ENCODE measurements around the gene LTF.
"Not testable (repeated sequence)": the region's sequence is repeated elsewhere in the genome, so short reads cannot be mapped to it uniquely, and the experiment has no call there.

Gene LTF

DNA sequence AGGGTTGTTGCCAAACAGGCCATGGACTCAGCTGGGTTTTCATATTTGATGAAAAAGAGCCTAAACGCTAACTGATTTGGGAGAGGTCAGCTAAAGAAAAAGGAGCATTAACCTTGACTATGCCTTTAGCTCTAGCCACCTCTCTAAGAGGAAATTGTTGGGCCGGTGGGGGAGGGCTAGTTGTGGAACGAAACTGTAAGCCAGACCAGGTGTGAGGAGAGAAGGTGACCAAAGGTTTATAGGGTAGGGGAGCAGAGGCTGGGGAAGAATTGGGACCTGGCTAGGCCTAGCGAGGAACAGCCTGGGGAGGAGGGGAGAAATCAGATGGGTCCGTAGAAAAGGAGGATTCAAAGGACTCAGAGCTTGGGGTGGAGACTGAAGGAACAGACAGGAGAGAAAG lies 73.2 kb downstream of the LTF start:
- H3K9ac ChIP-seq (ENCODE audit: low read depth, low read length); H3K4me1 ChIP-seq (ENCODE audit: control insufficient read depth, insufficient read depth, low read length); H3K4me3 ChIP-seq (ENCODE audit: low read depth, low read length); H3K9me3 ChIP-seq (ENCODE audit: control insufficient read depth, insufficient read depth, low read length); H3K36me3 ChIP-seq (ENCODE audit: control insufficient read depth, insufficient read depth, low read length); H3K27me3 ChIP-seq (ENCODE audit: control insufficient read depth, insufficient read depth, low read length): not testable (repeated sequence)

GRCh38 chr3:46389306-46389705 lies 75.4 kb downstream of the LTF start:
- no peak overlapping the region for H3K9ac ChIP-seq (ENCODE audit: low read depth, low read length)
- H3K36me3 ChIP-seq (ENCODE audit: control insufficient read depth, insufficient read depth, low read length) = no peaks in the 10 kb centered on the region
- no peaks in the 10 kb centered on the region for H3K27me3 ChIP-seq (ENCODE audit: control insufficient read depth, insufficient read depth, low read length)
- no peak overlapping the region for H3K4me3 ChIP-seq (ENCODE audit: low read depth, low read length)
- peaks cover 5% of the 10 kb centered on the region for H3K4me1 ChIP-seq (ENCODE audit: control insufficient read depth, insufficient read depth, low read length)
- H3K9me3 ChIP-seq (ENCODE audit: control insufficient read depth, insufficient read depth, low read length) = no peaks in the 10 kb centered on the region

- H3K36me3 ChIP-seq (ENCODE audit: control insufficient read depth, insufficient read depth, low read length); H3K9ac ChIP-seq (ENCODE audit: low read depth, low read length); H3K9me3 ChIP-seq (ENCODE audit: control insufficient read depth, insufficient read depth, low read length); H3K4me1 ChIP-seq (ENCODE audit: control insufficient read depth, insufficient read depth, low read length); H3K27me3 ChIP-seq (ENCODE audit: control insufficient read depth, insufficient read depth, low read length); H3K4me3 ChIP-seq (ENCODE audit: low read depth, low read length): not testable (repeated sequence)
These were observed 75.9 kb downstream of the LTF start for GRCh38 chr3:46388847-46389246.

DNA sequence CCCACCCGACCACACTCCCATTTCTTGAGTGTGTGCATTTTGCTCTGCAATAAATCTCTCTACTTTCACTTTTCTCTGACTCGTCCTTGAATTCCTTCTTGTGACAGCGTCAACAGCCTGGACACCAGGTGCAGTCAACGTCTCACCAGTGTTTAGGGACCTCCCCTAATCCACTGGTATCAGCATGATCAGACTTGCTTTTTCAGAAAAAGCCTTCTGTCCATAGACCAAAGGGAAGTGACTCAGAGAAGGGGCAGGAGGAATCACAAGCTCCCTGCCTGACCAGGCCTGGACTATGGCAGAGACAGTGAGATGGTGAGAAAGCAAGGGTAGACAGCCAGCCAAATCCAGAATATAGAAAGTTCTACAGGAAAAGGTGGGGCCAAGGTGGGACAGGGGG lies 78.5 kb downstream of the LTF start:
- no peak overlapping the region for H3K4me3 ChIP-seq (ENCODE audit: low read depth, low read length)
- no peak overlapping the region for H3K9ac ChIP-seq (ENCODE audit: low read depth, low read length)
- H3K36me3 ChIP-seq (ENCODE audit: control insufficient read depth, insufficient read depth, low read length) = no peaks in the 10 kb centered on the region
- no peaks in the 10 kb centered on the region for H3K9me3 ChIP-seq (ENCODE audit: control insufficient read depth, insufficient read depth, low read length)
- H3K4me1 ChIP-seq (ENCODE audit: control insufficient read depth, insufficient read depth, low read length) = peaks cover 2% of the 10 kb centered on the region
- no peaks in the 10 kb centered on the region for H3K27me3 ChIP-seq (ENCODE audit: control insufficient read depth, insufficient read depth, low read length)
